Brain microvascular endothelial cell (primary cell): ENCODE measurements around the gene DDX19B.
"Not testable (repeated sequence)": the region's sequence is repeated elsewhere in the genome, so short reads cannot be mapped to it uniquely, and the experiment has no call there.

Source experiments
- DNase-seq: peaks from one replicate; pipeline ENCODE4 v3.0.0-alpha.2; 2020
- H3K27ac ChIP-seq: fragments of 250-450 bp; sonication (Bioruptor Pico); 2 replicates; pipeline ENCODE4 v1.5.1; 2020; ENCODE audit warnings: mild to moderate bottlenecking, moderate library complexity
- H3K27me3 ChIP-seq: fragments of 250-450 bp; sonication (Bioruptor Pico); replicated peaks from 2 replicates; pipeline ENCODE4 v1.5.1; 2020; ENCODE audit warnings: mild to moderate bottlenecking
- H3K36me3 ChIP-seq: fragments of 250-450 bp; sonication (Bioruptor Pico); replicated peaks from 2 replicates; pipeline ENCODE4 v1.5.1; 2020; ENCODE audit warnings: mild to moderate bottlenecking
- H3K4me3 ChIP-seq: 2 replicates; pipeline ENCODE4 v1.5.1; 2011; ENCODE audit warnings: low read depth, mild to moderate bottlenecking, control low read depth, low read length, moderate library complexity
- CTCF ChIP-seq: IDR thresholded peaks from 2 replicates; pipeline ENCODE4 v1.5.1; 2011; ENCODE audit warnings: low read depth, mild to moderate bottlenecking, moderate library complexity, low read length, control low read depth, inconsistent platforms; ENCODE audit errors: missing control alignments
- in situ Hi-C: cut with HindIII; loops from 2 replicates; pipeline ENCODE4 v1.10.0; 2017; ENCODE audit warnings: low sequenced_read_pairs, low pct_ligation_motif_present

DDX19B gene

GRCh38 chr16:70298988-70299938 lies at the start of gene DDX19B:
DDX19B (plus strand) TSS chr16:70299186; CDS start chr16:70299298, 112 bp downstream.
- H3K36me3 ChIP-seq, result no peaks in the 10 kb centered on the region
- peak within 1 kb of the TSS; percentile 92 for H3K4me3 ChIP-seq

GRCh38 chr16:70249697-70250096 lies 49.3 kb upstream of the DDX19B start:
- H3K4me3 ChIP-seq, in situ Hi-C loops, DNase-seq, H3K27ac ChIP-seq, H3K27me3 ChIP-seq: not testable (repeated sequence)
- H3K36me3 ChIP-seq, result peaks cover 32% of the 10 kb centered on the region

More at GRCh38 chr16:70298988-70299938, at the start of gene DDX19B:
- Histone ChIP-seq H3K27ac (peak within 1 kb of the TSS; percentile 68), H3K27me3 (no peaks in the 10 kb centered on the region)
- in situ Hi-C loops, result no loop called here
- peak; percentile 36 for DNase-seq
- no peak for TF ChIP-seq CTCF

DNA sequence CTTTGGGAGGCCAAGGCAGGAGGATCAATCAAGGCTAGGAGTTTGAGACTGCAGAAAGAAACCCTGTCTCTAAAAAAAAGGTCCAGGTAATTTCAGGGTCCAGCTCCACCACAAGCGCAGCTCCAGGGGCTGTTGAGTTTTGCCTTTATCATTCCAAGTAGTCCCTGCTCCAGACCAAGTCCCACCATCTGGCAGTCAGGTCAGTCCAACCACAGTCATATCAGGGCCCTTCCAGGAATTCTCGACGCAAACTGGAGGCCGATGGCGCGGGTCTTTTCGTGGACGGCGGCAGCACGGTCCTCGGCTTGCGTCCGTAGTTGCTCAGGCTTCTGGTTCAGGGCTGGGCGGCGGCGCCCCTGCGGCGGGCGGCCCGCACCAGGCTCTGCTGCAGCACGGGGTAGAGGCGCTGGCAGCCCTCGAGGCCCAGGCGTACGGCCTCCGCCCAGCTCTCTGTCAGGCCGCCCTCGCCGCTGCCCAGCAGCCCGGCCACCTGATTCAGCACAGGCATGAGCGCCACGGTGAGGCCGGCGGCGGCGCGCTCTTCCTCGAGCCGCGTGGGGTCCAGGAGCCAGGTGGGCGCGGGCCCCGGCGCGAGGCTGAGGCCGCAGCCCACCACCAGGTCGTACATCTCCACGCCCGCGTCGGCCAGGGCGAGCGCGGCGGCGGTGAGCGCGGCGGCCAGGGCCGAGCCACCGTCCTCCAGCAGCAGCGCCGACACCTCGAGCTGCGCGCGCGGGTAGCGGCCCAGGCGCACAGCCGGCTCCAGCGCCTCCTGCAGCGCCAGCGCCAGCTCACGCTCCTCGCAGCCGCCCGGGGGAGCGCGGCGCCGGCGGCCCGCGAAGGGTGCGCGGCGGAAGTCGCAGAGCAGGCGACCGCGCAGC lies 48.0 kb upstream of the DDX19B start:
- H3K36me3 ChIP-seq, result peaks cover 42% of the 10 kb centered on the region
- peak overlapping the region; percentile 63 for H3K4me3 ChIP-seq
- H3K27me3 ChIP-seq, result no peaks in the 10 kb centered on the region
- in situ Hi-C loops, result no loop called here
- peak overlapping the region; percentile 28 for H3K27ac ChIP-seq
- no peak for TF ChIP-seq CTCF
- peak; percentile 11 for DNase-seq

GRCh38 chr16:70251629-70252354 lies 47.2 kb upstream of the DDX19B start, which contains the start of gene EXOSC6:
EXOSC6 (minus strand) TSS chr16:70251940; CDS start chr16:70251900, 40 bp downstream.
- peaks cover 50% of the 10 kb centered on the region for H3K36me3 ChIP-seq
- in situ Hi-C loops, result no loop called here
- peak; percentile 84 for DNase-seq
- peak; percentile 95 for TF ChIP-seq CTCF
- no peaks in the 10 kb centered on the region for H3K27me3 ChIP-seq
- H3K27ac ChIP-seq, result peak within 1 kb of the TSS; percentile 44
- peak within 1 kb of the TSS; percentile 63 for H3K4me3 ChIP-seq

DNA sequence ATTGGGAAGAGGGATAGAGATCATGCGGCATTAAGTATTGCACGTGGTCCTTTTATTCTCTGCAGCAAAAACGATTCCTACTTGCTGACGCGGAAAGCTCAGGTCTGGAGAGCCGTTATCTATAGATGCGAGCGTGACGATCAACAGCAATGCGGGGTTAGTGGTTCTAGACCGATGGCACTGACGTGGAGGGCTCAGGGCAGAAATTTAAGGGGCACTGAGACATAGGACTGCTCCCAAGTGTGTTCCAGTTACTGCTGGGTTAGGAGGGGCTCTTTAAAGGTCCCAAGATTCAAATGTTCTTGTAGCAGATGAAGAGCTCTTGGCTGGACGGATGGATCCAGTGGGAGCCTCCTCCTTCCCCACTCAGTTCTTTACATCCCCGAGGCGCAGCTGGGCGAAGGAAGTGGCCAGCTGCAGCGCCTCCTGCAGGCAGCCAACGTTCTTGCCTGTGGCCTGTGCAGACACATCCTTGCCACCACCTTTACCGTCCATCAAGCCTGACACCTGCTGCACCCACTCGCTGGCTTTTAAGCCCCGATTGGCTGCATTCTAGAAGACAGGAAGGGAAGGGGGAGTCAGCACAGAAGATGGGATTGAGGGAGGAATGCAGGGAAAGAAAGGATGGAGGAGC lies 46.5 kb upstream of the DDX19B start:
- TF ChIP-seq CTCF, result peak; percentile 60
- Histone ChIP-seq H3K27ac (no peak overlapping the region), H3K4me3 (no peak overlapping the region), H3K27me3 (no peaks in the 10 kb centered on the region), H3K36me3 (peaks cover 57% of the 10 kb centered on the region)
- no peak for DNase-seq
- in situ Hi-C loops, result no loop called here
